ENCODE measurements around the gene POTEE. TPM values are rescaled to one million over a fixed set of nuclear protein-coding genes. Genes with fewer than 3 reads are reported as not detected.
"Not testable (repeated sequence)": the region's sequence is repeated elsewhere in the genome, so short reads cannot be mapped to it uniquely, and the experiment has no call there.

Gene POTEE
- total RNA-seq: under 1 TPM; 0.47 to 0.48 TPM

- H3K4me1 Mint-ChIP-seq; POLR2A ChIA-PET; H3K4me3 Mint-ChIP-seq; H3K36me3 Mint-ChIP-seq; H3K27ac Mint-ChIP-seq; H3K27me3 Mint-ChIP-seq; DNase-seq; ATAC-seq (ENCODE audit: low read depth); H3K9me3 Mint-ChIP-seq: not testable (repeated sequence)
Measured at GRCh38 chr2:131209030-131209772, at the start of gene POTEE. Gene POTEE, plus strand, starts transcription at chr2:131209536. Its CDS starts 8,867 bp downstream, at chr2:131218403.

- DNase-seq; H3K9me3 Mint-ChIP-seq; H3K4me3 Mint-ChIP-seq; ATAC-seq (ENCODE audit: low read depth); H3K36me3 Mint-ChIP-seq; POLR2A ChIA-PET; H3K4me1 Mint-ChIP-seq; H3K27ac Mint-ChIP-seq; H3K27me3 Mint-ChIP-seq: not testable (repeated sequence)
Measured at GRCh38 chr2:131165562-131165961, 43.8 kb upstream of the POTEE start.

- POLR2A ChIA-PET: no interaction called here
- ATAC-seq (ENCODE audit: low read depth) (no peak), DNase-seq (no peak)
- no peak overlapping the region for H3K27ac Mint-ChIP-seq
- H3K4me1 Mint-ChIP-seq: peaks cover 2% of the 10 kb centered on the region
- H3K36me3 Mint-ChIP-seq: no peaks in the 10 kb centered on the region
- H3K9me3 Mint-ChIP-seq: no peaks in the 10 kb centered on the region
- peaks cover 5% of the 10 kb centered on the region for H3K27me3 Mint-ChIP-seq
- H3K4me3 Mint-ChIP-seq: no peak overlapping the region
Measured at GRCh38 chr2:131168538-131168937, 40.8 kb upstream of the POTEE start.

GRCh38 chr2:131178050-131178449 is 31.3 kb upstream of the POTEE start:
- H3K36me3 Mint-ChIP-seq; H3K4me1 Mint-ChIP-seq; H3K27ac Mint-ChIP-seq; POLR2A ChIA-PET; H3K4me3 Mint-ChIP-seq; ATAC-seq (ENCODE audit: low read depth); DNase-seq; H3K9me3 Mint-ChIP-seq: not testable (repeated sequence)
- H3K27me3 Mint-ChIP-seq: peaks cover 18% of the 10 kb centered on the region

GRCh38 chr2:131178721-131179418 is 30.5 kb upstream of the POTEE start:
- H3K27ac Mint-ChIP-seq; DNase-seq; ATAC-seq (ENCODE audit: low read depth); H3K9me3 Mint-ChIP-seq; H3K4me3 Mint-ChIP-seq; H3K4me1 Mint-ChIP-seq; H3K36me3 Mint-ChIP-seq; POLR2A ChIA-PET: not testable (repeated sequence)
- peaks cover 18% of the 10 kb centered on the region for H3K27me3 Mint-ChIP-seq

- H3K36me3 Mint-ChIP-seq; H3K4me3 Mint-ChIP-seq; H3K27ac Mint-ChIP-seq; ATAC-seq (ENCODE audit: low read depth); H3K4me1 Mint-ChIP-seq; DNase-seq; H3K9me3 Mint-ChIP-seq; POLR2A ChIA-PET: not testable (repeated sequence)
- H3K27me3 Mint-ChIP-seq: peaks cover 13% of the 10 kb centered on the region
Measured at GRCh38 chr2:131181451-131181850, 27.9 kb upstream of the POTEE start.

DNA sequence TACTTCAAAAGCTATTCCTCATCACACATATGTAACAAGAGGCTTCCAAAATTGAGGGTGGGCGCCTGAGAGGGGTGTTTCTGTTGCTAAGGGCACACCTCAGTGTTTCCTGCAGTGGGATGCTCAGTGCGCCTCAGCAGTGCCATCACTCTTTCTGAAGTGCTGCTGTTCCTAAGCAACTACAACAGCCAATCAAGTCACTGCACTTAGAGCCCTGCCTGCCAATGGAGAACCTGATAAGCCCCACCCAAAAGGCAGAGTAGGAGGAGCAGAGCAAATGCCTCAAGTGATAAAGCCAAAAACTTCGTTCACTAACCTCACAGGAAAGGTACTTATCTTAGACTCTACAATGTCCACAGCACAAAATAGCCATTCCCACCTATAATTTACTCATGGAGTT is 15.9 kb upstream of the POTEE start:
- POLR2A ChIA-PET; ATAC-seq (ENCODE audit: low read depth); H3K9me3 Mint-ChIP-seq; H3K4me1 Mint-ChIP-seq; H3K4me3 Mint-ChIP-seq; DNase-seq; H3K36me3 Mint-ChIP-seq; H3K27ac Mint-ChIP-seq: not testable (repeated sequence)
- H3K27me3 Mint-ChIP-seq: peaks cover 41% of the 10 kb centered on the region

DNA sequence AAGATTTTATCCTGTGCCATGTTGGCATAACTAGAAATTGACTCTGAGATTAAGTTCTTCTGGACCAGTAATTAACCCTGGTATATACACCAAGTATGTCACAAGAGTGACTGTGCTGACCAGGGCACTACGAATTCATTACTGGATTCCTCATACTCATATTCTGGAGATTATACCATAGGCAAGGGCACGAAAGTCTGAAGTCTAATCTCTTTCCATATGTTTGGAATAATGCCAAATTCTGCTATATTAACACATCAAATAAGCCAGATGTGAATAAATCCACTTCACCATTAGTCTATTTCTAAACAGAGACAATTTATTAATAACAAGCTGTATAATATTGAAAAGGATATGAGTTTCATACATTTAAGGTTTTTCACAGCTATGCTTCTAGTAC is 13.2 kb upstream of the POTEE start:
- H3K9me3 Mint-ChIP-seq; H3K36me3 Mint-ChIP-seq; H3K4me3 Mint-ChIP-seq; H3K4me1 Mint-ChIP-seq; POLR2A ChIA-PET; DNase-seq; ATAC-seq (ENCODE audit: low read depth); H3K27ac Mint-ChIP-seq: not testable (repeated sequence)
- peaks cover 36% of the 10 kb centered on the region for H3K27me3 Mint-ChIP-seq

GRCh38 chr2:131201098-131201497 is 8.2 kb upstream of the POTEE start:
- ATAC-seq (ENCODE audit: low read depth) (no peak), DNase-seq (no peak)
- H3K36me3 Mint-ChIP-seq: no peaks in the 10 kb centered on the region
- H3K4me1 Mint-ChIP-seq: no peaks in the 10 kb centered on the region
- POLR2A ChIA-PET: no interaction called here
- no peak overlapping the region for H3K27ac Mint-ChIP-seq
- no peak overlapping the region for H3K4me3 Mint-ChIP-seq
- H3K9me3 Mint-ChIP-seq: no peaks in the 10 kb centered on the region
- peaks cover 10% of the 10 kb centered on the region for H3K27me3 Mint-ChIP-seq

- H3K36me3 Mint-ChIP-seq; H3K27ac Mint-ChIP-seq; H3K9me3 Mint-ChIP-seq; ATAC-seq (ENCODE audit: low read depth); H3K4me3 Mint-ChIP-seq; H3K4me1 Mint-ChIP-seq; POLR2A ChIA-PET; DNase-seq; H3K27me3 Mint-ChIP-seq: not testable (repeated sequence)
Measured at GRCh38 chr2:131207839-131208238, 1.5 kb upstream of the POTEE start.

DNA sequence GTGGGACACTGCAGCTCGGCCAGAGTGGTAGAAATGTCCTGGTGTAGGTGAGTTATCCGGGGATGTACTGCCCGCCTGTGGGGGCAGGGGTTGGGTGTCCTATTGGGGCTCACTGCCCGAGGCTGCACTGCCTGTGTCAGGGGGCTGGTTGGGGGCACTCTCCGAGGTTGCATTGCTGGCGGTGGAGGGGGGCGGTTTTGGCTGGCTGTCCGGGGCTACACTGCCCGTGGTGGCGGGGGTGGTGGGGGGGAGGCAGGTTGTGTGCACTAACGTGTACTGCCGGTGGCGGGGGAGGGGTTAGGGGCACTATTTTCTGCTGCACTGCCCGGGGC is 403 bp downstream of the POTEE start:
- not testable (repeated sequence) for H3K4me3 Mint-ChIP-seq

DNA sequence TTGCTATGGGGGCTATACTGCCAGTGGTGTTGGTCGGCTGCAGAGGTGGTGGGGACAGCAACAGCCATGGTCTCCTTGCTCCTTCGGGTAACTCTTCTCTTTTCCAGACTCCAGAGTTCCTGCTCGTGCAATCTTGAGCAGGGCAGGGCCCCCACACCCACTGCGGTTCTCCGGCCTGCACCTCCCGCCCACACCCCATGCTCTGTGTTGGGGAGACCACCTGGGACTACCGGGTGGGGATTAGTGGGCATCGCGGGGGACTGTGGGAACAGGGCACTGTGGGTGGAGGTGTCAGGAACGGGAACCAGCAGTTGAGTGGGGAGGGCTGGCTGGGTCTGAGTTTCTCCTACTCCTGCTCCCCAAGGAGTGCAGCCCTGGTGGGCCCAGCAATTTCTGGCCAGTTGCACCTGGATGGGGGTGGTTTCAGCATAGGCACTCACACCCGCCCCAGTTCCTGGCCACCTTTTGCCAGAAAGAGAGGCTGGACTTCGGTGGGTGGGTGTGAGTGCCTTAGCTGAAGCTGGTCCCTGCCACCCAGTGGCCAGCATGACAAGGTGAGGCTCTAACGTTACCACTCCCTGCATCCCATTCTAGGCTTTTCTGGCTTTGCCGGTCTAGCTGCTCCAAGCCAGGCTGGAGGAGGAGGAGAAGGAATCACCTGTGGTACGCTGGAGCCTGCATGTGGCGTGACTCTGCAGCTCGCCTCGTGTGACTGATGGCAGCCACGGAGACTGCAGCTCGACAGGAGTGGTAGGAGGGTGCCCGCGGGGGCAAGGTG is 1.3 kb downstream of the POTEE start:
- H3K36me3 Mint-ChIP-seq; POLR2A ChIA-PET; ATAC-seq (ENCODE audit: low read depth); H3K9me3 Mint-ChIP-seq; H3K27ac Mint-ChIP-seq; H3K27me3 Mint-ChIP-seq; H3K4me1 Mint-ChIP-seq; H3K4me3 Mint-ChIP-seq; DNase-seq: not testable (repeated sequence)

More for the DNA sequence above, 403 bp downstream of the POTEE start:
- ATAC-seq (ENCODE audit: low read depth); POLR2A ChIA-PET; H3K27me3 Mint-ChIP-seq; H3K36me3 Mint-ChIP-seq; H3K27ac Mint-ChIP-seq; H3K9me3 Mint-ChIP-seq; DNase-seq; H3K4me1 Mint-ChIP-seq: not testable (repeated sequence)

DNA sequence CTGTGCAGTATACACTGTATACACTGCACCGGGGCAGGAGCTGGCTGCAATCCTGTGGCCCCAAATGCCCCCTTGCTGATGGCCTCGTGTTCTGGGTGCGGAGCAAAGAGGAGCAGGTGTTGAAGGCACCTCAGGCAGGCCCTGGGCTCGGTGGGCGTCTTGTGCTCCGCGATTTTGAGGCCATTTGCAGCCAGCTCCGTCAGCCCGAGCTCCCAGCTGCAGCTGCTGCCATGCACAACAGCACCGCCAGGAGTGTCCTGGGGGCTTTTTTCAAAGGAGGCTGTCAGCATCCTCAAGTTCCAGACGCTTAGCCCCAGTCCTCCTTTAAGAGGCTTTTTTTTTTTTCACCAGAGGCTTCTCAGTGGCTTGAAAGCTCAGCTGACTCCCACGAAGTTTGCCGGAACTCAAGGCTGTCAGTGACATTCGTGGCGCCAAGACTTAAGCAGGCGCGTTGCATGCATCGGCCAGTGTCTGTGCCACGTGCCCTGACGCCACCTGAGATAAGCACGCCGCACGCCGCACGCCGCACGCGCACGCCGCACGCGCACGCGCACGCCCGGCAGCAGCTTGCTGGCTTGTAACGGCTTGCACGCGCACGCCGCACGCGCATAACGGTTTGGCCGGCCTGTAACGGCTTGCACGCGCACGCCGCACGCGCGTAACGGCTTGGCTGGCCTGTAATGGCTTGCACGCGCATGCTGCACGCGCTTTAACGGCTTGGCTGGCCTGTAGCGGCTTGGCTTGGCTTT is 8.1 kb downstream of the POTEE start:
- DNase-seq; H3K27me3 Mint-ChIP-seq; H3K36me3 Mint-ChIP-seq; H3K27ac Mint-ChIP-seq; H3K4me3 Mint-ChIP-seq; ATAC-seq (ENCODE audit: low read depth); H3K4me1 Mint-ChIP-seq; POLR2A ChIA-PET; H3K9me3 Mint-ChIP-seq: not testable (repeated sequence)
